ENCODE data around the gene CCDC27.

Gene CCDC27

DNA sequence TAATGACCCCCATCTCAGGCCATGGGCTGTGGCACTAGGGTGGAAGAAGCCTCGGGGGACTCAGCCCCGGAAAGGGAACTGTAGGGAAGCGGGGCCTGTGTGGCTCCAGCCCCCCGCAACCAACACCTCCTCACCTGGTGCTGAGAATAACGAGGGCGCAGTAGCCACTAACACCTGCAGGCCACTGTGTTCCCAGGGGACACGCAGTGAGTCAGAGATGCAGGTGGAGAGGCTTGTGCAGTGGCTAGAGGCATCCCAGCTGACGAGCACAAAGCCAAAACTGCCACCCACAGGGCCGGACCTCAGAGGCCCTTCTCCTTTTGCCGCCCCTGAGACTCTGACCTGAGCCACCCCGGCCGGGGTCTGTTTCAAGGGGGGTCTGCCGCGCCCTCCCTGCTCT is 33.5 kb upstream of the CCDC27 start:
- DNase-seq (ENCODE audit: low read depth), result no peak

DNA sequence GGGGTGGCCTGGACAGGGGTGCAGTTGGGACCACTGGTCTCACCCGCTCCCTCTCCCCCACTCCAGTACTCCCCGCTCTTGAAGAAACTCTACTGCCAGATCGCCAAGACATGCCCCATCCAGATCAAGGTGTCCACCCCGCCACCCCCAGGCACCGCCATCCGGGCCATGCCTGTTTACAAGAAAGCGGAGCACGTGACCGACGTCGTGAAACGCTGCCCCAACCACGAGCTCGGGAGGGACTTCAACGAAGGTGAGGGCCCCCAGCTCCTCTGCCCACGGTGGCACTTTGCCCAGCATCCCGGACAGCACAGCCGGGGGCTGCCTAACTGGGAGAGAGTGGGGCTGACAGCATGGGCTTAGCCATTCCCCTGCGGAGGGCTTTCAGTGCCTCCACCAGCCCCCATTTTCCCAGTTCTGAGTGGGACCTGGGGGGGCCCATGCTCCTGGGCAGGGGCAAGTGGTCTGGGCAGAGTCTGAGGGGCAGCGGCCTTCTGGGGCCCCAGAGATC is 30.2 kb upstream of the CCDC27 start:
- no peak for DNase-seq (ENCODE audit: low read depth)

DNA sequence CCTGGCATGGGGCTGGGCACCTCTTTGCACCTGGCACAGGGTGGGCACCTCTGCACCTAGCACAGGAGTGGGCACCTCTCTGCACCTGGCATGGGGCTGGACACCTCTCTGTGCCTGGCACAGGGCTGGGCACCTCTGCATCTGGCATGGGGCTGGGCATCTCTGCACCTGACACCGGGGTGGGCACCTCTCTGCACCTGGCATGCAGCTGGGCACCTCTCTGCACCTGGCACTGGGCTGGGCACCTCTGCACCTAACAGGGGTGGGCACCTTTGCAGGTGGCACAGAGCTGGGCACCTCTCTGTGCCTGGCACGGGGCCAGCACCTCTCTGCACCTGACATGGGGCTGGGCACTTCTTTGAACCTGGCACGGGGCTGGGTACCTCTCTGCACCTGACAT is 29.4 kb upstream of the CCDC27 start:
- no peak for DNase-seq (ENCODE audit: low read depth)

DNA sequence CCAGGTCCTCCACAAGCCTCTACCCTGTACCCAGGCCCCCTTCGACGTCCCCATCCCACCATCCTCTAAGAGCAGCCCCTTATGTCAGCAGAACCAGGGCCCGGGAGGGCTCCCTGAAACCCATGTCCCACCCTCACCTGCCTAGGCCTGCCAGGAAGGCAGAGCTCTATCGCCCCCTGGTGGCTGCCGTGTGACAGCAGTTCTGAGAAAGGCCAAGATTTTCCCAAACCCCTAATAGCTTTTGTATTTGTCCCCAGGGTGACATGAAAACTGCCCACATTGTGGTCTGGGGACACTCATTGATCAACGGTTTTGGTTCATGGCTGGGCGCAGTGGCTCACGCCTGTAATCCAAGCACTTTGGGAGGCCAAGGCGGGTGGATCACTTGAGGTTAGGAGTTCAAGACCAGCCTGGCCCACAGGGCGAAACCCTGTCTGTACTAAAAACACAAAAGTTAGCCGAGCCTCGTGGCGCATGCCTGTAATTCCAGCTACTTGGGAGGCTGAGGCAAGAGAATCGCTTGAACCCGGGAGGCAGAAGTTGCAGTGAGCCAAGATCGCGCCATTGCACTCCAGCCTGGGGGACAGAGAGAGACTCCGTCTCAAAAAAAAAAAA is 27.7 kb upstream of the CCDC27 start:
- peak; percentile 68 for DNase-seq (ENCODE audit: low read depth)

DNA sequence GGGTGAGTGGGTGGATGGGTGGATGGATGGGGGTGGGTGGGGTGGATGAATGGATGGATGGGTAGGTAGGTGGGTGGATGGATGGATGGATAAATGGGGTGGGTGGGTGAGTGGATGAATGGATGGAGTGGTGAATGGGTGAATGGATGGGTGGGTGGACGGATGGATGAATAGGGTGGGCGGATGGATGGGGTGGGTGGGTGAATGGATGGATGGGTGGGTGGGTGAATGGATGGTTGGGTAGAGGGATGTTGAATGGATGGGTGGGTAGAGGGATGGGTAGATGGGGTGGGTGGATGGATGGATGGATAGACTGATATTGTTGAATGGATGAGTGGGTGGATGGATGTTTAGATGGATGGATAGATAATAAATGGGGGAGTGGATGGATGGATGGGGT is 26.9 kb upstream of the CCDC27 start:
- no peak for DNase-seq (ENCODE audit: low read depth)

DNA sequence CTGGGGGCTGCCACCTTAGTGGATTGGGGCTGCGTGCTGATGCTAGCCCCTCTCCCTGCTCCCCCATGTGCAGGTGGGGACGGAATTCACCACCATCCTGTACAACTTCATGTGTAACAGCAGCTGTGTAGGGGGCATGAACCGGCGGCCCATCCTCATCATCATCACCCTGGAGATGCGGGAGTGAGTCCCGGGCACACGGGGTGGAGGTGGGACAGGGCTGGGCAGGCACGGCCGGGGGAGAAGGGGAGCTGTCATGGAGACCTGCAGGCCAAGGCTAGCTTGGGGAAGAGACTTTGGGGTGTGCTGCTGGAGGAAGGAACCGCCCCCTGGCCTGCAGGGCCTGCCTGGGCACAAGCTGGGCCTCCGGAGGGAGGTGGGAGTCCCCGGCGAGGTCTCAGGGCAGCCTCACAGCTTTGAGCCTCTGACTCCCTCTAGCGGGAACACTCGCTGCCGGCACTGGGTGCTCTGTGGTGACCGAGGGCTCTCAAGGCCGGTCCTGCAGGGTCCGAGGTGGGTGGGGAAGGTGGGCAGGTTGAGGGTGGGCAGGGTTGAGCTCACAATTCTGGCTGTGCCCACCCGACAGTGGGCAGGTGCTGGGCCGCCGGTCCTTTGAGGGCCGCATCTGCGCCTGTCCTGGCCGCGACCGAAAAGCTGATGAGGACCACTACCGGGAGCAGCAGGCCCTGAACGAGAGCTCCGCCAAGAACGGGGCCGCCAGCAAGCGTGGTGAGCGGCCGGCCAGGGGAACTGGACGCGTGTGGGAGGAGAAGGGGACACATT is 25.0 kb upstream of the CCDC27 start:
- DNase-seq (ENCODE audit: low read depth), result no peak

DNA sequence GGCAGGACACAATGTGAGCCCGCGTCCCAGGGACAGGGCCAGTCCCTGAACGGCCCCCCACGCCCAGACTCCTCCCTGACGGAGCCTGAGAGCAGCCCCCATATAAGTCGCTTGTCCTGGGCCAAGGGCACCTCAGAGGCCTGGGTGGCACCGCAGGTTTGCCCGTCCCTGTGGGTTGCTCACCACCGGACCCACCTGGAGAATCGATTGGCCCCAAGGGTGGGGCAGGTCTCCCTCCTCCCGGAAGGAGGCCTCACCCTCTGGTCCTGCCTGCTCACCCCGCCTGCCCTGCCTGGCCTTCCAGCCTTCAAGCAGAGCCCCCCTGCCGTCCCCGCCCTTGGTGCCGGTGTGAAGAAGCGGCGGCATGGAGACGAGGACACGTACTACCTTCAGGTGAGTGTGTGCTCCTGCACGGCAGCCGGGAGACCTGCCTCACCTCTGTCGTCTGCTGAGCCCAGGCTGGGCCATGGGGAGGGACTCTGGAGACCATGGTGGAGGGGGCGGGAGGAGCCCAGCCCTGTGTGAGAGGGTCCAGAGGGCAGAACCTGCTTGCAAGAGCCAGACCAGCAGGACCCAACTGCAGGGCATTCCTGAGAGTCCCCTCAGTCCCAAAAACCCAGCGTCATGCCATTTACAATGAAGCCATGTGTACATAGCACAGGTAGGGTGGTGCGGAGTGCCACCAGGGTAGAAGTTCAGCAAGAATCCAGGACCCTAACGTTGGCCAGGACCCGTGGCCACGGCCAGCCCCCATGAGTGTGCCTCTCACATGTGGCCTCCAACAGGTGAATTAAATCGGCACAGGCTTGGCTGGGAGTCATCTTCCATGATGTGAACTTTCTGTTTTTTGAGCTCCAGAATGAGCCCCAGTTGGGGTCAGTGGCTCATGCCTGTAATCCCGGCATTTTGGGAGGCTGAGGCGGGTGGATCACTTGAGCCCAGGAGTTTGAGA is 24.1 kb upstream of the CCDC27 start:
- no peak for DNase-seq (ENCODE audit: low read depth)

DNA sequence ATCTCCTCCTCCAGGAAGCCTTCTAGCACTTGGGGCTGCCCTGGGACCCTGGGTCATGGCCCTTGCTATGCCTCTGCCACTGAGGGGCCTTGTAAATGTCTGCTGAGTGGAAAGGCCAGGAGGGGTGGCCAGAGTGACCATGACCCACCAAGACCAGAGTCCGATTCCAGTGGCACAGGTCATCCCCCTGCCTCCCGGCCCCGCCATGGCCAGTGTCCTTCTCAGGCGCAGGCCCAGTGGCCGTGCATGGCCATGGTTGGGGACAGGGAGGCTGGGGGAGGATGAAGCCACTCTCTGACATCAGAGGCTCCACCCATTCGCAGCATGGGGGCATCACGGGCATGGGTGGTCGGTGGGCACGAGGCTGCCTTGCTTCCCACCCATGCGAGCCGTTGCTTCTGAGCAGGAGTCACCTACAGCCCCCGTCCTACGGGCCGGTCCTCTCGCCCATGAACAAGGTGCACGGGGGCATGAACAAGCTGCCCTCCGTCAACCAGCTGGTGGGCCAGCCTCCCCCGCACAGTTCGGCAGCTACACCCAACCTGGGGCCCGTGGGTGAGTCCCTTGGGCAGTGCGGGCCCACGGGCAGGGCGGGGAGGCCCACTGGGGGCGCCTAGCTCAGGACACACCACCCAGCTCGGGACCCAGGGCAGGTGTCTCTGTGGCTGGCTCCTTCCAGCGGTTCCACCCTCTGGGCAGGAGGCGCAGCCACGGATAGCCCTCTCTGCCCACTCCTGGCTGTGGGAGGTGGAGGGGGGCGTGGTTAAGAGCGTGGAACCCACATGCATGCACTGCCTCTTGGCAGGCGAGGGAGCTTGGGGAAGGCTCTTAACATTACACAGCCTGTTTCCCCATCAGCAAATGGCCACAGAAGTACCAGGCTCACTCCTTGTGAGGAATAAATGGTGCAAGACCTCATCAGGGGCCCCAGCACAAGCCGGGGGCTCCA is 22.4 kb upstream of the CCDC27 start:
- DNase-seq (ENCODE audit: low read depth), result no peak

DNA sequence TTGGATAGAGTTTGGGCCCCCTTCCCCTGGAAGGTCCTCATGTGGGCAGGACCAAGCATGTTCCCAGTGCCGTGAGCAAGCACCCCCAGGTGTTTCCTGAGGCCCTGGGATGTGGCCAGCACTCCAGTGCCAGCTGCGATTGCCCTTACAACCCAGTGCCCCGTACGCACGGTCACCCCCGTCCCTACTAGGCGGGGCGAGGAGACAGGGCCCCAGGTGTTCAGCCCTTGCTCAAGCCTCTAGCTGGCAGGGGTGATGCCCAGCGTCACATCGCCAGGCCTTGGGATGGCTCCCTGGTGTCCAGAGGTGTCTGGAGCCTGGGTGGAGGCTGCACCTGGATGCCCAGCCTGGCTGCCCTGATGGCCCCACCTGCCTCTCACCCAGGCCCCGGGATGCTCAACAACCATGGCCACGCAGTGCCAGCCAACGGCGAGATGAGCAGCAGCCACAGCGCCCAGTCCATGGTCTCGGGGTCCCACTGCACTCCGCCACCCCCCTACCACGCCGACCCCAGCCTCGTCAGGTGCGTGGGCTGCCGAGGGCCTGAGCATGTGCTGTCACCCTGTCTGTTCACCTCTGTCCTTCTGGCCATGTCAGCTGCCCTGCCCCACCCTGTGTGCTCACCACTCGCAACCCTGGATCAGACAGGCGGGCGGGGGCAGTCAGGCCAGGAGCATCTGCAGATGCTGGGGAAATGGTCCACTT is 21.6 kb upstream of the CCDC27 start:
- no peak for DNase-seq (ENCODE audit: low read depth)

DNA sequence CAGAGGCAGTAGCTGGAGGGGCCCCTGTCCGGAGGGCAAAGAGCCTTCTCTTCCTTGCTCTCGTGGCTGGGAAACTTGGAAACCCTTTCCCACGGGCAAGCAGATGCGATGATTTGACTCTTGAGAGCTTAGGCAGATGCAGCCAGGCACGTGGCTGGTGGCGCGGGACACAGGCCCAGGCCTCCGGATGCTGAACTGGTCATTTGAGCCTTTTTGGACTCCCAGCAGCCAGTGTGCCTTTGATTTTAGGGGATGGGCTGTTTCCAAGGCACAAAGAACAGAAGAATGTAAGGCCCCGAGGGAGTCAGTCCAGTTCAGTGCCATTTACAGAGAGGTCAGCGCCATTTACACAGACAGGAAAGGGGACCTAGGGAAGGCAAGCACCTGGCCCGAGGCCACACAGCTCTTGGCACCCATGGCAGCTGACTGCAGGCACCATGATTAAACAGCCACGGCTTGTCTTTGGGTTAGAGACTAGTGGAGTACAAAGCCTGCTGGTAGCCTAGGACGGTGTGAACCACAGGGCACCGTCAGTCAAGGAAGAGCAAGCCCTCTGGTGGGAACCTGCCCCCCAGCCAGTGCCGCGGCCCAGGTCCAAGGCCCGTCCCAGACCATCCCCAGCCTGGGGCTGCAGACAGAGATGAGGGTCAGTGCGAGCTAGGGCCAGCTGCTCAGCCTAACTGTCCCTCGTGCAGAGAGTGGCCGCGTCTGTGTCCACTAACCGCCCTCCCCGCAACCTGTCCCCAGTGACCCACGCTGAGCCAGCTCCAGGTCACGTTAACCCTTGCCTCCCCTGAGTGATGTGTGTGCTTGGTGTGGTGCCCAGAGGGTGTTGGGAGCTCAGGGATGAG is 20.4 kb upstream of the CCDC27 start:
- DNase-seq (ENCODE audit: low read depth), result no peak

DNA sequence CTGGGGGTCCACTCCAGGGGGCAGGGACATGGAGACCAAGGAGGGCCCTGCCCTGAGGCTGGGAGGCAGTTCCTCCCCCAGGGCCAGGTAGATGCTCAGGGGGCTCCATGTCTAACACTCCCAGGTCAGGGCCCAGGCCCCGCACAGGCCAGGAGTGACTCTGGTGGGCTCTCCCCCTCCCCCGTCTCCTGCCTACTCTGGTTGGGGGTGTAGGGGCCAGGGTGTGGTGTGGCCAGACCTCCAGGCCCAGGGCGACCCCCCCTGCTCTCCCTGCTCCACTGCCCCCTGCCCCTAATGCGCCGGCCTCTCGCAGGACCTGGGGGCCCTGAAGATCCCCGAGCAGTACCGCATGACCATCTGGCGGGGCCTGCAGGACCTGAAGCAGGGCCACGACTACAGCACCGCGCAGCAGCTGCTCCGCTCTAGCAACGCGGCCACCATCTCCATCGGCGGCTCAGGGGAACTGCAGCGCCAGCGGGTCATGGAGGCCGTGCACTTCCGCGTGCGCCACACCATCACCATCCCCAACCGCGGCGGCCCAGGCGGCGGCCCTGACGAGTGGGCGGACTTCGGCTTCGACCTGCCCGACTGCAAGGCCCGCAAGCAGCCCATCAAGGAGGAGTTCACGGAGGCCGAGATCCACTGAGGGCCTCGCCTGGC is 19.7 kb upstream of the CCDC27 start:
- DNase-seq (ENCODE audit: low read depth), result no peak

DNA sequence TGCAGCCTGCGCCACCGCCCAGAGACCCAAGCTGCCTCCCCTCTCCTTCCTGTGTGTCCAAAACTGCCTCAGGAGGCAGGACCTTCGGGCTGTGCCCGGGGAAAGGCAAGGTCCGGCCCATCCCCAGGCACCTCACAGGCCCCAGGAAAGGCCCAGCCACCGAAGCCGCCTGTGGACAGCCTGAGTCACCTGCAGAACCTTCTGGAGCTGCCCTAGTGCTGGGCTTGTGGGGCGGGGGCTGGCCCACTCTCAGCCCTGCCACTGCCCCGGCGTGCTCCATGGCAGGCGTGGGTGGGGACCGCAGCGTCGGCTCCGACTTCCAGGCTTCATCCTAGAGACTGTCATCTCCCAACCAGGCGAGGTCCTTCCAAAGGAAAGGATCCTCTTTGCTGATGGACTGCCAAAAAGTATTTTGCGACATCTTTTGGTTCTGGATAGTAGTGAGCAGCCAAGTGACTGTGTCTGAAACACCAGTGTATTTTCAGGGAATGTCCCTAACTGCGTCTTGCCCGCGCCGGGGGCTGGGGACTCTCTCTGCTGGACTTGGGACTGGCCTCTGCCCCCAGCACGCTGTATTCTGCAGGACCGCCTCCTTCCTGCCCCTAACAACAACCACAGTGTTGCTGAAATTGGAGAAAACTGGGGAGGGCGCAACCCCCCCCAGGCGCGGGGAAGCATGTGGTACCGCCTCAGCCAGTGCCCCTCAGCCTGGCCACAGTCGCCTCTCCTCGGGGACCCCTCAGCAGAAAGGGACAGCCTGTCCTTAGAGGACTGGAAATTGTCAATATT is 19.0 kb upstream of the CCDC27 start:
- no peak for DNase-seq (ENCODE audit: low read depth)

DNA sequence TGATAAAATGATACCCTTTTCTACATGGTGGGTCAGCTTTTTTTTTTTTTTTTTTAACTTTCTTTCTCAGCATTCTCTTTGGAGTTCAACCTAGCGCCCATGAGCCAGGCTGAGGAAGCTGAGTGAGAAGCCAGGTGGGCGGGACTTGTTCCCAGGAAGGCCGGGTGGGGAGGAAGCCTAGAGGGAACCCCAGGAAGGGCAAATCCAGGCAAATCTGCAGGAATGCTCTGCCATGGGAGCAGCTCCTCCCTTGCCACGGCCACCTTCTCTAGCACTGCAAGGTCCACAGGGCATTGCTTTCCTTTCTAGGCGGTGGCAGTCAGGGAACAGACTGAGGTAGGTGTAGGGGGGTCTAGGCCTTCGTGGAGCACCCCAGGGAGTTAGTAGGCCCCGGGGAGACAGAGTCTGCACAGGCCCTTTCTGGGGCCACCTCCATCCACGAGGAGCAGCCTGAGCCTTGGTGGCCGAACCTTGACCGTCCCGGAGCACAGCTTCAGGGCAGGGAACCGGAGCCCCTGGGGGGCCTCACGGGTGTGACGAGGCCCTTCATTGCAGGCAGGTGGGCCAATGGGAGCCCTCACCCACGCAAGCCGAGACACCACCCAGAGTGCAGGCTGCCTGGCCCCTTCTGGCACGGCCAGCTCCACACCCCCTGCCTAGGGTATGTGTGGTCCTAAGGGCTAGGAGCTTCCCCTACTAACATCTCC is 18.2 kb upstream of the CCDC27 start:
- no peak for DNase-seq (ENCODE audit: low read depth)

DNA sequence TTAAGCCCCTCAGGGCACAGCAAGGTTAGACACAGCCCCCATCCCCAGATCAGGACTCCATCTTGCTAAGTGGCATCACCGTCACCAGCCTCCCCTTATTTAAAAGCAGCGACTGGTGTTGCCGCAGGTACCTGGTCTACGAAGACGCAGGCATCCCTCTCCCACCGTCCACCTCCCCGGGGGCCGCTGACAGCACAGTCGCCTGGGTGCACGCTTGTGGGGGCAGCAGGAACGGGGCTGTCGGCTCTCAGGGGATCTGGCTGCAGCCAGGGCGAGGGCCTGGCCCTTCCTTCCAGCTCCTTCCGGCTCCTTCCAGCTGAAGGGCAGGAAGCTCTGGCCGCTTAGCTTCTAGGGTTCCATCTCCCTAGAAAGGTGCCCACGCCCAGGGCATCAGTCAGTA is 17.6 kb upstream of the CCDC27 start:
- DNase-seq (ENCODE audit: low read depth), result no peak

DNA sequence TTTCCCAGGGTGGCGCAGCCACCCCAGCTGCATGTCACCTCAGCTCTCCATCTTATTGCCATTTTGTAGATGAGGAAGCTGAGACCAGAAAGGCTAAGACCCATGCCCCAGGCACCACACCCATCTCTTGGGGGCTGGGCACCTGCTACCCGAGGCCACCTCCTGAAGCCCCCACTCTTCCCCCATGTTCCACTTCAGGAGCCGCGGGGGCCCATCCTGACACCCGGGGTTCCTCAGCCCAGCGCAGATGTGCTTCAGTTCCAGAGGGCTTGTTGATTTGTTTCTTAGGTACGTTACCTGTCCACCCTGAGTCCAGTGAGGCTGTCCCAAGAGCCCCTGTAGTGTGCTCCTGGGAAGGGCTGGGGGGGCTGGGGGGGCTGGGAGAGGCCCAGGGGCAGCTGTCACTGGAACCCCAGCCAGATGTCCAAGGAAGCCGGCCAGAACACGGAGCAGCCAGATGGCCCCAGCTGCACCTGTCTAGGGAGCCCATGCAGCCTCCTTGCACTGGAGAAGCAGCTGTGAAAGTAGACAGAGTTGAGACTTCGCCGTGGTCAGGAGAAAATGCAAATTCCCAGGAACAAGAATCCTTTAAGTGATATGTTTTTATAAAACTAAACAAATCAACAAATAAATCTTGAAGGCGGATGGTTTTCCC is 17.1 kb upstream of the CCDC27 start:
- no peak for DNase-seq (ENCODE audit: low read depth)

DNA sequence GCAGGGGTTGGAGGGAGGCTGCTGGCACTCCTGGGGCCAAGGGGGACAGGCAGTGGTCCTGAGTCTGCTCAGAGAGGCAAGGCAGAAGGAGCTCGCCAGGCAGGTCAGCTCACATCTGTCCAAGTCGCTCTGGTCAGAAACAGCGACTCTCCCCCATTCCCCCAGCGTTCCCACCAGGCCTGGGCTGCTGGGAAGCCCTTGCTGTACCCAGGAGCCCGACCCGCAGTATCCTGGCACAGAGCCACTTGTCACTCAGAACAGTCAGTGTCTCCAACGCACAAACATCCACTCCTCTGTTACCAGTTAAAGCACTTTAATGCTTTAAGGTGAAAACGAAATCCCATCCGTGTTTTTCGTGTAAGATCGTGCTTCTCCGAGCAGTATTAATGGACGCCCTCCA is 16.6 kb upstream of the CCDC27 start:
- no peak for DNase-seq (ENCODE audit: low read depth)

DNA sequence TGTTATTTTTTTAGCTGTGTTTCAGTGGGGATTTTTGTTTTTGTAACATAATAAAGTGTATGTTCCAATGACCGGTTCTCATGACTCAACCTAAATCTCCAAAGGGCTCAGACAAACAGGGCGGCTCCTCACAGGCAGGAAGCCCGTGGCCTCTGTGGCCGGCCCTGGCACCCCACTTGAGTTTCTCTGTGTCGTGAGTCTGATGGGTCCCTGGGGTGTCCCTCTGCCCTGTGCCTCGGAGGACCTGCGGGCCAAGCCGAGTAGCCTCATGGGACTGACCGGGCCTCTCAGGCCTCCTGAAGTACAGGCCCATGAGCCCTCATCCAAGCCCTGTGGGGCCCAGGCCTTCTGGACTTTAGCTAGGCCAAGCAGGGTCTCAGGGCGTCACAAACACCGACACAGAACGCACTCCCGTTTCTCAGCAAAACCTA is 16.1 kb upstream of the CCDC27 start:
- no peak for DNase-seq (ENCODE audit: low read depth)

Data from stimulated activated CD8-positive, alpha-beta memory T cell treated with anti-CD3 and anti-CD28 coated beads, Interleukin-12 subunit alpha, Interleukin-12 subunit beta, amount 100 ng/mL, for 1 hour (primary cell).